Kidney epithelial cell (primary cell): Measurements from ENCODE around the gene LRBA. TPM values are rescaled to one million over a fixed set of nuclear protein-coding genes. Genes with fewer than 3 reads are reported as not detected.
"Not testable (repeated sequence)": the region's sequence is repeated elsewhere in the genome, so short reads cannot be mapped to it uniquely, and the experiment has no call there.

Experiments used
- DNase-seq: peaks from one replicate; pipeline ENCODE4 v3.0.0-alpha.2; 2010; ENCODE audit warnings: low read depth
- H3K27me3 ChIP-seq: 2 replicates; pipeline ENCODE4 v1.6.0; 2011; ENCODE audit warnings: low read length; ENCODE audit not compliant: control insufficient read depth, insufficient read depth
- H3K36me3 ChIP-seq: 2 replicates; pipeline ENCODE4 v1.5.1; 2011; ENCODE audit warnings: low read length; ENCODE audit not compliant: control insufficient read depth, insufficient read depth
- H3K4me3 ChIP-seq: 2 replicates; pipeline ENCODE4 v1.5.1; 2011; ENCODE audit warnings: low read depth, mild to moderate bottlenecking, control low read depth, low read length
- total RNA-seq: library from RNA; depleted of rRNA; stranded (reverse); fragments of >200 nt; gene quantifications from 2 replicates; pipeline ENCODE4 v1.2.3, GENCODE V29; 2015
- TF ChIP-seq, protein P1 (sequence below): IDR thresholded peaks from 2 replicates; pipeline ENCODE4 v1.5.1; 2011; ENCODE audit warnings: mild to moderate bottlenecking, moderate library complexity, low read length, control low read depth, inconsistent platforms; ENCODE audit not compliant: insufficient read depth, poor library complexity, severe bottlenecking

LRBA gene
- total RNA-seq, 1 donor from 2014 or later, result 85.2 TPM

DNA sequence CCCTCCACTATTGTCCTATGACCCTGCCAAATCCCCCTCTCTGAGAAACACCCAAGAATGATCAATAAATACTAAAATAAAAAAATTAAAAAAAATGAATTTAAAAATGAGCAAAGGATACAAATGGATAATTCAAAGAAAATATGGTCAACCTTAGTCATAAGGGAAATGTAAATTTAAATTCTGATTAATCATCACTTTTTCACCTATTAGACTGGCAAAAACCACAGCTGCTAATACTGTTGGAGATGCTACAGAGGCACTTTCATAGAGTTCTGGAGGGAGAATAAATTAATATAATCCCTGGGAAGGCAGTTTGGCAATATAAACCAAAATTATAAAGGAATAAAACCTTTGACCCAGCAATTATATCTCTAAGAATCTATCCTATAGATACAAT lies 50.3 kb downstream of the LRBA start:
- no peak overlapping the region for H3K4me3 ChIP-seq
- no peaks in the 10 kb centered on the region for H3K36me3 ChIP-seq
- no peak for DNase-seq
- no peaks in the 10 kb centered on the region for H3K27me3 ChIP-seq
- TF ChIP-seq, protein P1, sequence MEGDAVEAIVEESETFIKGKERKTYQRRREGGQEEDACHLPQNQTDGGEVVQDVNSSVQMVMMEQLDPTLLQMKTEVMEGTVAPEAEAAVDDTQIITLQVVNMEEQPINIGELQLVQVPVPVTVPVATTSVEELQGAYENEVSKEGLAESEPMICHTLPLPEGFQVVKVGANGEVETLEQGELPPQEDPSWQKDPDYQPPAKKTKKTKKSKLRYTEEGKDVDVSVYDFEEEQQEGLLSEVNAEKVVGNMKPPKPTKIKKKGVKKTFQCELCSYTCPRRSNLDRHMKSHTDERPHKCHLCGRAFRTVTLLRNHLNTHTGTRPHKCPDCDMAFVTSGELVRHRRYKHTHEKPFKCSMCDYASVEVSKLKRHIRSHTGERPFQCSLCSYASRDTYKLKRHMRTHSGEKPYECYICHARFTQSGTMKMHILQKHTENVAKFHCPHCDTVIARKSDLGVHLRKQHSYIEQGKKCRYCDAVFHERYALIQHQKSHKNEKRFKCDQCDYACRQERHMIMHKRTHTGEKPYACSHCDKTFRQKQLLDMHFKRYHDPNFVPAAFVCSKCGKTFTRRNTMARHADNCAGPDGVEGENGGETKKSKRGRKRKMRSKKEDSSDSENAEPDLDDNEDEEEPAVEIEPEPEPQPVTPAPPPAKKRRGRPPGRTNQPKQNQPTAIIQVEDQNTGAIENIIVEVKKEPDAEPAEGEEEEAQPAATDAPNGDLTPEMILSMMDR, result no peak

DNA sequence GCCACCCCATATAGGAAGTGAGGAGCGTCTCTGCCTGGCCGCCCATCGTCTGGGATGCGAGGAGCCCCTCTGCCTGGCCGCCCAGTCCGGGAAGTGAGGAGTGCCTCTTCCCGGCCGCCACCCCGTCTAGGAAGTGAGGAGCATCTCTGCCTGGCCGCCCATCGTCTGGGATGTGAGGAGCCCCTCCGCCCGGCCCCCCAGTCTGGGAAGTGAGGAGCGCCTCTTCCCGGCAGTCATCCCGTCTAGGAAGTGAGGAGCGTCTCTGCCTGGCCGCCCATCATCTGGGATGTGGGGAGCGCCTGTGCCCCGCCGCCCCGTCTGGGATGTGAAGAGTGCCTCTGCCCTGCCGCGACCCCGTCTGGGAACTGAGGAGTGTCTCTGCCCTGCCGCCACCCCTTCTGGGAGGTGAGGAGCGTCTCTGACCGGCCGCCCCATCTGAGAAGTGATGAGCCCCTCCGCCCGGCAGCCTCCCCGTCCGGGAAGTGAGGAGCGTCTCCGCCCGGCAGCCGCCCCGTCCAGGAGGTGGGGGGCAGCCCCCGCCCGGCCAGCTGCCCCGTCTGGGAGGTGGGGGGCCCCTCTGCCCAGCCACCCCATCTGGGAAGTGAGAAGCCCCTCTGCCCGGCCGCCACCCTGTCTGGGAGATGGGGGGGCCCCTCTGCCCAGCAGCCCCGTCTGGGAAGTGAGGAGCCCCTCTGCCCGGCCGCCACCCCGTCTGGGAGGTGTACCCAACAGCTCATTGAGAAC lies 51.3 kb downstream of the LRBA start:
- not testable (repeated sequence) for H3K36me3 ChIP-seq, DNase-seq, H3K4me3 ChIP-seq, H3K27me3 ChIP-seq

DNA sequence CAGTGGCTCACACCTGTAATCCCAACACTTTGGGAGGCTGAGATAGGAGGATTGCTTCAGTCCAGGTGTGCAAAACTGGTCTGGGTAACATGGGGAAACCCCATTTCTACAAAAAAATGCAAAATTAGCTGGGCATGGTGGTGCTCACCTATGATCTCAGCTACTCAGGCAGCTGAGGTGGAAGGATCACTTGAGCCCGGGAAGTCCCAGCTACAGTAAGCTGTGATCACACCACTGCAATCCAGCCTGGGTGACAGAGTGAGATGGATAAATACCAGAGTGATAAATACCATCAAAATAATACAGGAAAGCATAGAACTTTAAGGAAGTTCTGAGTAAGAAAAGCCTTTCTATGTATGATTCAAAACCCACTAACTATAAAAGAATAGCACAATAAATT lies 52.8 kb downstream of the LRBA start:
- TF ChIP-seq, protein P1, result no peak
- H3K27me3 ChIP-seq, result no peaks in the 10 kb centered on the region
- DNase-seq, result no peak
- H3K4me3 ChIP-seq, result no peak overlapping the region
- H3K36me3 ChIP-seq, result no peaks in the 10 kb centered on the region

DNA sequence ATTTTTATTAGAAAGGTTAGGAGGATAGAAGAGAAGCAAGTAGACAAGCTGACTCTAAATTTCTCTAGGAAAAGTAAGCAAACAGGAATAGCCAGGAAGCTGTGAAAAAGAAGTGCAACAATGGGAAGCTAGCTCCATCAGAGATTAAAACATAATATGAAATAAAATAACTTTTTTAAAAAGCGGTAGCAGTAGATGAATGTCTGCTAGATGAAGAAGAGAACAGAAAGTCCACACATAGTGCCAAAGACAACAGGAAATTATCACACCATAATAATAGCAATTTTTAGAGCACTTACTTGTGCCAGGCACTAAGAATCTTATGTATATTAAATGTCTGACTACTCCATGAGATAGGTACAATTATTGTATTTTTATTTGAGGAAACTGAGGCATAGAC lies 53.5 kb downstream of the LRBA start:
- Histone ChIP-seq H3K27me3 (no peaks in the 10 kb centered on the region), H3K36me3 (no peaks in the 10 kb centered on the region), H3K4me3 (no peak overlapping the region)
- TF ChIP-seq, protein P1, result no peak
- no peak for DNase-seq

DNA sequence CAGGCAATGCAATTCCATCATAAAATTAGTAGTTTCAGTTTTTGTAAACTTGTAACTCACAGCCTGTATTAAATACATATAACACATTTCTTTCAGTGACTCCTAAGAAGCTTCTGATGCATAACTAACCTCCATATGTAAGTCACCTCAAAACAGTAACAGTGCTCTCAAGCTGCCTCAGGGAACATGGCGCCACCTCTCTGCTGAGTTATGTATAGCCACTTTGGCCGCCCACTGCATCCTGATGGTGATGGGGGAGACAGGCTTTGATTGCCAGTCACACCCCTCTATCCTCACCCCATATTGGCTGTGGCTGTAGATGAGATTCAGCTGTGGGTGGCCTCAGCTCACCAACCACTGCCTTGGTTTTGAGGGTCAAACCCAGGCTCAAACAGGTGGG lies 54.3 kb downstream of the LRBA start:
- no peak for DNase-seq
- TF ChIP-seq, protein P1, result peak; percentile 48
- H3K27me3 ChIP-seq, result no peaks in the 10 kb centered on the region
- H3K36me3 ChIP-seq, result no peaks in the 10 kb centered on the region
- H3K4me3 ChIP-seq, result no peak overlapping the region

DNA sequence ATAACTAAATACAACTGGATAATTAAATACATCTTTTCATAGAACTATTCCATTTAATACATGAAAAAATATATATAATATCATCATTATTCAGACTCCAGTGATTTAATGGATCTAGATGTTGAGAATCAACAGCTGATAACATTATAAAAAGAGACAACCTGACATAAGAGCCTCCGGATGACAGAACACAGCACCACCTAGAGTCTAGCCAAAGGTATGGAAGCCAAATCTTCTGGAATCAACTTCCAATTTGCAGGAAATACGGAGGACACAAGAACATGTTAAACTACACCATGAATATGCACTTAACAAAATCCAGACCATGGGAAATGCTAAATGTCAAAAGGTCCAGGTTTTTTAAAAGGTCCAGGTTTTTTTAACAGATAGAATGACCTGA lies 55.0 kb downstream of the LRBA start:
- TF ChIP-seq, protein P1, result peak; percentile 44
- DNase-seq, result no peak
- Histone ChIP-seq H3K4me3 (no peak overlapping the region), H3K27me3 (no peaks in the 10 kb centered on the region), H3K36me3 (no peaks in the 10 kb centered on the region)

DNA sequence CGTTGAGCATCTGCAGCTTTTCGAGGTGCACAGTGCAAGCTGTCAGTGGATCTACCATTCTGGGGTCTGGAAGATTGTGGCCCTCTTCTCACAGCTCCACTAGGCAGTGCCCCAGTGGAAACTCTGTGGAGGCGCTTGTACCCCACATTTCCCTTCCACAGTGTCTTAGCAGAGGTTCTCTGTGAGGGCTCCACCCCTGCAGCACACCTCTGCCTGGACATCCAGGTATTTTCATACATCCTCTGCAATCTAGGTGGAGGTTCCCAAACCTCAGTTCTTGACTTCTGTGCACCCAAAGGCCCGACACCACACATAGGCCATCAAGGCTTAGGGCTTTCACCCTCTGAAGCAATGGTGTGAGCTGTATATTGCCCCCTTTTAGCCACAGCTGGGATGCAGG lies 57.1 kb downstream of the LRBA start:
- not testable (repeated sequence) for H3K27me3 ChIP-seq, H3K4me3 ChIP-seq, DNase-seq, H3K36me3 ChIP-seq

DNA sequence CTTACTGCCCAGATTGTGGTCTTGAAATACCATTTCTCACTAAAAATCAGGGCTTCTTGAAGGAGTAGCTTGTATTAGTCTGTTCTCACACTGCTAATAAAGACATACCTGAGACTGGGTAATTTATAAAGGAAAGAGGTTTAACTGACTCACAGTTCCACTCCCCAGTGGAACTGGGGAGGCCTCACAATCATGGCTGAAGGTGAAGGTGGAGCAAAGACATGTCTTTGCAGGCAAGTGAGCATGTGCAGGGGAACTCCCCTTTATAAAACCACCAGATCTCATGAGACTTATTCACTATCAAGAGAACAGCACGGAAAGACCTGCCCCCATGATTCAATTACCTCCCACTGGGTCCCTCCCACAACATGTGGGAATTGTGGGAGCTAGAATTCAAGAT lies 58.0 kb downstream of the LRBA start:
- H3K36me3 ChIP-seq, H3K27me3 ChIP-seq, DNase-seq, H3K4me3 ChIP-seq: not testable (repeated sequence)

DNA sequence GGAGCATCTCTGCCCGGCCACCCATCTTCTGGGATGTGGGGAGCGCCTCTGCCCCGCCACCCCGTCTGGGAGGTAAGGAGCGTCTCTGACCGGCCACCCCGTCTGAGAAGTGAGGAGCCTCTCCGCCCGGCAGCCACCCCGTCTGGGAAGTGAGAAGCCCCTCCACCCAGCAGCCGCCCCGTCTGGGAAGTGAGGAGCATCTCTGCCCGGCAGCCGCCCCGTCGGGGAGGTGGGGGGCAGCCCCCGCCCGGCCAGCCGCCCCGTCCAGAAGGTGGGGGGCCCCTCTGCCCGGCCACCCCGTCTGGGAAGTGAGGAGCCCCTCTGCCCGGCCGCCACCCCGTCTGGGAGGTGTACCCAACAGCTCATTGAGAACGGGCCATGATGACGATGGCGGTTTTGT lies 61.2 kb downstream of the LRBA start:
- H3K36me3 ChIP-seq, H3K4me3 ChIP-seq, DNase-seq, H3K27me3 ChIP-seq: not testable (repeated sequence)
